NCI-H187 treated with DMSO at 0.1 percent for 48 hours (cell line): Measurements from ENCODE around the gene SLITRK1.

Experiments
- DNase-seq: peaks from one replicate; lab custom pipeline; 2025; lab: John Stamatoyannopoulos, UW

The SLITRK1 gene, protein sequence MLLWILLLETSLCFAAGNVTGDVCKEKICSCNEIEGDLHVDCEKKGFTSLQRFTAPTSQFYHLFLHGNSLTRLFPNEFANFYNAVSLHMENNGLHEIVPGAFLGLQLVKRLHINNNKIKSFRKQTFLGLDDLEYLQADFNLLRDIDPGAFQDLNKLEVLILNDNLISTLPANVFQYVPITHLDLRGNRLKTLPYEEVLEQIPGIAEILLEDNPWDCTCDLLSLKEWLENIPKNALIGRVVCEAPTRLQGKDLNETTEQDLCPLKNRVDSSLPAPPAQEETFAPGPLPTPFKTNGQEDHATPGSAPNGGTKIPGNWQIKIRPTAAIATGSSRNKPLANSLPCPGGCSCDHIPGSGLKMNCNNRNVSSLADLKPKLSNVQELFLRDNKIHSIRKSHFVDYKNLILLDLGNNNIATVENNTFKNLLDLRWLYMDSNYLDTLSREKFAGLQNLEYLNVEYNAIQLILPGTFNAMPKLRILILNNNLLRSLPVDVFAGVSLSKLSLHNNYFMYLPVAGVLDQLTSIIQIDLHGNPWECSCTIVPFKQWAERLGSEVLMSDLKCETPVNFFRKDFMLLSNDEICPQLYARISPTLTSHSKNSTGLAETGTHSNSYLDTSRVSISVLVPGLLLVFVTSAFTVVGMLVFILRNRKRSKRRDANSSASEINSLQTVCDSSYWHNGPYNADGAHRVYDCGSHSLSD

GRCh38 chr13:83881917-83882605 lies at the start of gene SLITRK1:
Gene SLITRK1, minus strand, starts transcription at chr13:83882474. Its CDS starts 967 bp downstream, at chr13:83881507.
- no peak for DNase-seq

DNA sequence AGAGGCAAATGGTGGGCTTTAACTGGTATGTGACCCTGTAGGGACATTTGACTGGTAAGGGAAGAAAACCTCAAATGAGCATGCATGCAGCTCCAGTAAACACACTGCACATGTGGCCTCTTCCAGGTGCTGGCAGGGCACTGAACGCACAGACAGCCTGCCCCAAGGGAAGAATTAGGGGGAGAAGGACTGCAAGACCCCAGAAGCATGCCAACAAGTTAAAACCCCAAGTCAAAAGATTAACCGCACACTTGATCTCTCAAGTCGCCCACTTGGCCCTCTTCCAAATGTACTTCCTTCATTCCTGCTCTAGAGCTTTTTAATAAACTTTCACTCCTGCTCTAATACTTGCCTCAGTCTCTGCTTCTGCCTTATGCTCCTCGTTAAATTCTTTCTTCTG lies 46.9 kb upstream of the SLITRK1 start:
- no peak for DNase-seq

DNA sequence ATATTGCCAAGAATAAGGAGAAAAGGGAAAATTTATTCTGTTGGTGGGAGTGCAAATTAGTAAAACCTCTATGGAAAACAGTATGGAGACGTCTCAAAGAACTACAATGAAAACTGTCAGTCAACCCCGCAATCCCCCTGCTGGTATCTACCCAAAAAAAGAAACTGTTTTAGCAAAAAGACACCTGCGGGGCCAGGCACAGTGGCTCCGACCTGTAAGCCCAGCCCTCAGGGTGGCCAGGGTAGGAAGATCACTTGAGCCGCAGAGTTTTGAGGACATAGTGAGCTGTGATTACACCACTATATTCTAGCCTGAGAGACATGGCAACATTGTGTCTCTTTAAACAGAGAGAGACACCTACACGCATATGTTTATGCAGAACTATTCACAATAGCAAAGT lies 37.5 kb upstream of the SLITRK1 start:
- DNase-seq = no peak

DNA sequence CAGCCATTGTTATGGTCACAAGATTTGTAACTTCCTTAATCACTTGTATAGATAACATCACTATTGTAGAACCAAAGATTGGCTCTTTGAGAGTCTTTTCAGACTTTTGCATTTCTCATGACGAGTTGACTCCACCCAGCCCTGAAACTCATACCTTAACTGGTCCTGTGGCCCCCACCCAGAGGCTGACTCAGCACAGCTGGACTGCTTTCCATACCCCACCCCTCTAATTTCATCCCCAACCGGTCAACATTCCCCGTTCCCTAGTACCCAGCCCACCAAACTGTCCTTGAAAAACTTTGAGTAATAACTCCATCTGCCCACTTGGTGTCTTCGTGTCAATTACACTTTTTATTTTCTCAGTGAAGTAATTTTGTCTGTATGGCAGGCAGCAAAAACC lies 32.1 kb upstream of the SLITRK1 start:
- DNase-seq = no peak

- no peak for DNase-seq
Observed at GRCh38 chr13:83907196-83907989, 25.1 kb upstream of the SLITRK1 start.

GRCh38 chr13:83906240-83906820 lies 24.1 kb upstream of the SLITRK1 start:
- DNase-seq = no peak

- no peak for DNase-seq
Observed at GRCh38 chr13:83905641-83906040, 23.4 kb upstream of the SLITRK1 start.

DNA sequence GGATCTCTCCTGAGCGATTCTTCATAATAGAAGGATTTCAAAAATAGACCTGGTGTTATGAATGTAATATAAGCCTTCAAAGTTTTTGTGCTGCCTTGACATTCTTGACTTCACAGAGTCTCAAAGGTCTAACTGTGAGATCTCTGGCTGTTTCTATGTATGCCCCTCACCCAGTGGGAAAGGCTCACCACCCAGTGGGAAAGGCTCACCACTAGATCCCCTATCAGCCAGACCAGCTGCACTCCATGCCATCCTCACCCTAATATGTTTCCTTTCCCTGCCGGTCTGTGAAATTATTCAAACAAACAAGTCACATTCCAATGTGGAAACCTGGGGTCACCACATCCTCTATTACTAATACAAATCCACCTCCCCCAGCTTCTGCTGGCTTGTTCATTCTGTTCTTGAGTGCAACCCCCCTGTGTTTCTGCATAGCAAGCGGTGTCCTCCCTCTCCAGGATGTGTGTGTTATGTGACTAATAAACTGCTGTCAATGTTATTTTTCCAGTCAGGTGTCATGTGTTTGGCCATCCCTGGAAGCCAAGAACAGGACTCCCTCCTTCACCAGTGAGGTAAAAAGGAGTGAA lies 13.8 kb upstream of the SLITRK1 start:
- no peak for DNase-seq

GRCh38 chr13:83890358-83890757 lies 8.1 kb upstream of the SLITRK1 start:
- no peak for DNase-seq

GRCh38 chr13:83884141-83884540 lies 1.9 kb upstream of the SLITRK1 start:
- no peak for DNase-seq

DNA sequence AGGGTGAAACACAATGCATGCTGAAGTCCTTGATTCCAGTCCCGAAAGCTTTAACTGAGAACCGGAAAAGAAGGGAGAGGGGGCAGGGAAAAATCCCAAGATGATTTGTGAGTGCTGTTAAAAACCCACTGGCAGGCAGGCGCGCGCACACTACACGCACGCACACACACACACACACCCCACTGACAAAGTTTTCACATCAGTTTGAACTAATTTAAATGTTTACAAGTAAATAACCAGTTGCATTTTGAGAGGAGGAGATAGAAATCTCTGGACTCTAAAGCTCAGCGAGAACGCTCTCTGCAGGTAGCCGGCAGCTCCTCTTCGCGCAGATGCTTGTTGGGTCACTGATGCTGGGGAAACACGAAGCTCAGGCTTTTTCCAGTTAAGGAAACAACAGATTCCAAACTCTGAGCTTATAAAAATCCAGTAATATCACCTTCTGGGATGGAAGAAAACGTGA lies 818 bp upstream of the SLITRK1 start:
- no peak for DNase-seq

- no peak for DNase-seq
Observed at GRCh38 chr13:83882606-83882959, 309 bp upstream of the SLITRK1 start.

DNA sequence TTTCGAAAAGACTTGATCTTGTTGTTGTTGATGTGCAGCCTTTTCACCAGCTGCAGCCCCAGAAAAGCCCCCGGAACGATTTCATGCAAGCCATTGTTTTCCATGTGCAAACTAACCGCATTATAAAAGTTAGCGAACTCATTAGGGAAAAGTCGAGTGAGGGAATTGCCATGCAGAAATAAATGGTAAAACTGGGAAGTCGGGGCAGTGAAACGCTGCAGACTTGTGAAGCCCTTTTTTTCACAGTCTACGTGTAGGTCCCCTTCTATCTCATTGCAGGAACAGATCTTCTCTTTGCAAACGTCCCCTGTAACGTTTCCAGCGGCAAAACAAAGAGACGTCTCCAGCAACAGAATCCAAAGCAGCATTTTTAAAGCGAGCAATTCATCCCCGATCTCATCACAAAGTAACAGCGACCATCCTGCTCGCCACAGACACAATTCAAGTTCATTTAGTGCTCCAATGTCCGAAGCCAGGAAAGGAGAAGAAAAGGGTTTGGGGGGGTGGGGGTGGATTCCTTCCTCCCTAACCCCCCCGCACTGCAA lies 1.1 kb downstream of the SLITRK1 start:
- DNase-seq = no peak

GRCh38 chr13:83880275-83881139 lies 1.8 kb downstream of the SLITRK1 start:
- DNase-seq = no peak

DNA sequence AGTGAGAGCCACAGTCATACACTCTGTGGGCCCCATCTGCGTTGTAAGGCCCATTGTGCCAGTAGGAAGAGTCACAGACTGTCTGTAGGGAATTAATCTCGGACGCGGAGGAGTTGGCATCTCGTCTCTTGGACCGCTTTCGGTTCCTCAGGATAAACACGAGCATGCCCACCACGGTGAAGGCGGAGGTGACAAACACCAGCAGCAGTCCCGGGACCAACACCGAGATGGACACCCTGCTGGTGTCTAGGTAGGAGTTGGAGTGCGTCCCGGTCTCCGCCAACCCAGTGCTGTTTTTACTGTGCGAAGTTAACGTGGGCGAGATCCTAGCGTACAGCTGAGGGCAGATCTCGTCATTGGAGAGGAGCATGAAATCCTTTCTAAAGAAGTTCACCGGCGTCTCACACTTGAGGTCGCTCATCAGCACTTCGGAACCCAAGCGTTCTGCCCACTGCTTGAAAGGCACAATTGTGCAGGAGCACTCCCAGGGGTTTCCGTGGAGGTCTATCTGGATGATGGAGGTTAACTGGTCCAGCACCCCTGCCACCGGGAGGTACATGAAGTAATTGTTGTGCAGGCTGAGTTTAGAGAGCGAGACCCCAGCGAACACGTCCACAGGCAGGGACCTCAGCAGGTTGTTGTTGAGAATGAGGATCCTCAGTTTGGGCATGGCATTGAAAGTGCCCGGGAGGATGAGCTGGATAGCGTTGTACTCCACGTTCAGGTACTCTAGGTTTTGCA lies 2.7 kb downstream of the SLITRK1 start:
- DNase-seq = no peak

GRCh38 chr13:83878691-83879430 lies 3.4 kb downstream of the SLITRK1 start:
- no peak for DNase-seq

DNA sequence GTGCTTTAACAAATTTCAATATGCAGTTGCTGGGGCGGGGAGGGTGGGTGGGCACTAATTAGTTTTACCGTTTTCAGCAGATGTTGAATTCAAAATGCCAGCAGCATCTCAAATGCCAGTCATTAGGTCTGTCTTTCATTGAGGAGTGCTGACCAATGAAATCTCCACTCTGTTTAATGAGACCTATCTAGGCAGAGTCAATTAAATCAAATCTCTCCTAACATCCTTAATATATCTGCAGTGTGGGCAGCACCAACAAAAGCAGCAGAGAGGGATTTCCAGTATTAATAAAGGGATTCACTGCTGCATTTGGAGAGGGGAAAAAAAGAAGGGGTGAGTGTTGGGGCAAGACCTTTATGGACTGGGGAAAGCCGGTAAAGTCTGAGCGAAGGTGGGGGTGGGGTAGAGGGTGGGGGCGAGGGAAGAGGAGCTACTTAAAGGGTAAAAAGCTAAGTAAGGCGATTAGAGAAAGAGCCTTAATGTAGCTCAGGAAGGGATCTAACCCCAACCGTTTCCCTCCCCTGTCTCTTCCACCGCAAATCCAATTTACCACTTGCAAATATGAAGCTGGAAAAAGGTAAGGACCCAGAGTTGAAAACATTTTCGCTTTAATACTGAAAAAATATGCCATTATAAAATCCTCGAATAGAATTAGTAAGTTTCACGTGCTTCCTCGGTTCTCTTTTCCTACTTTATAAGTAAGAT lies 4.5 kb downstream of the SLITRK1 start:
- DNase-seq = no peak

DNA sequence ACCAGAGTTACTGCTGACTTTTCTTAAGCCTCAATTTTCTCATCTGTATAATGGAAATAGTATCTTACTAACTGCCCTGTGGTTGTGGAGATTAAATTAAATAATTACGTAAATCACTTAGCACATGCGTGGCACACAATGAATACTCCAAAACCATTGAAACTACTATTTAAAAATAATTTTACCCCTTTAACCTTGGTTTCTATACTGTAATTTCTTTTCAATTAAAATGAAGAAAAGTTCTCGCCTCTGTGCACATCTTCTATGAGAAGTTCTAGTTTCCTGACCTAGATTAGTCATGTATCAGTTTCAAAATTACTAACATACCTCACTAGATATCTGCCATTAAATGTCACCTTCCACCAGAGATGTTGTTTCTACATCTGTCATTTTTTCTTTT lies 5.7 kb downstream of the SLITRK1 start:
- no peak for DNase-seq
